RKO (cell line): ENCODE data around the gene SPRR1B.
A peak's percentile ranks its signal among the peaks of the same experiment; 100 is the strongest.
"Not testable (repeated sequence)": the region's sequence is repeated elsewhere in the genome, so short reads cannot be mapped to it uniquely, and the experiment has no call there.

Source experiments
- DNase-seq: peaks from one replicate; pipeline ENCODE4 v3.0.0-alpha.2; 2016; ENCODE audit warnings: low spot score

Gene SPRR1B, protein sequence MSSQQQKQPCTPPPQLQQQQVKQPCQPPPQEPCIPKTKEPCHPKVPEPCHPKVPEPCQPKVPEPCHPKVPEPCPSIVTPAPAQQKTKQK

GRCh38 chr1:153030895-153031294, at the start of gene SPRR1B:
Gene SPRR1B, plus strand, starts transcription at chr1:153031203. Its CDS starts 1,143 bp downstream, at chr1:153032346.
- DNase-seq, result no peak

DNA sequence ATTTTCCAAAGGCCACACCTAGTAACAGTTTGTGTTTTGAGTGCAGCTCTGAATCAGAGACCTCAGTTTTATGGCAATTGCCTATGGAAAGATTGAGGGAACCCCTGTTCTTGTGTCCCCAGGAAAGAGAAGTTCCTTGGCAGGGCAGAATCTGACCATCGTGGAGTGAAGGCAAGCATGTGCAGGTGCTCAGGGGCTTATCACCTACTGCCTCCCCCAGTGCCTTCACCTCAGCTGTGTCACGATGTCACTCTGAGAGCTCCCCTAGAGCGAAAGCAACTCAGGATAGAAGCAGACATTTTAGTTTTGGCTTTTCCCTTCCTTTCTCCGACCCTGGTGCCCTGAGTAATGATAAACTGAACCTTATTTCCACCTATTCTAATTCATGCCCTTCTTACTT, 48.9 kb upstream of the SPRR1B start:
- DNase-seq, result no peak

DNA sequence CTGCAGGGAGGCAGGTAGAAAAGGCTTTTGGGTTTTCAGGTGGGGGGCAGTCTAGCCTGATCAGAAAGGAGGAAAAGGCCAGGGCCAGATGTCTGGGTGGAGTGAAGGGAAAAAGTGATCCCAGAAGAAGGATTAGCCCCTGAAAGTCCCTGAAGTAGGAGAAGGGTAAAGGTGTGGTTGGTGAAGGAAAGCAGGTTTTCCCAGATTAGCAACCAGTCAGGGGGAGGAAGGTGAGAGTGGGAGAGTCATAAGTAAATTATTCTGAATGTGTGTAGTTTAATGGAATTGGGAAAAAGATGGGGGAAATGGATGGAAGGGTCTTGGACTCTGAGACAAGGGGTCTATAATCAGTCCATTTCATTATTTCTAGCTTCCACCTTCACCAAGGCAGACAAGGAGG, 47.8 kb upstream of the SPRR1B start:
- no peak for DNase-seq

GRCh38 chr1:152983743-152984142, 47.3 kb upstream of the SPRR1B start, which contains the start of gene SPRR1A:
Gene SPRR1A, plus strand, starts transcription at chr1:152984081. Its CDS starts 1,150 bp downstream, at chr1:152985231.
- DNase-seq, result no peak

DNA sequence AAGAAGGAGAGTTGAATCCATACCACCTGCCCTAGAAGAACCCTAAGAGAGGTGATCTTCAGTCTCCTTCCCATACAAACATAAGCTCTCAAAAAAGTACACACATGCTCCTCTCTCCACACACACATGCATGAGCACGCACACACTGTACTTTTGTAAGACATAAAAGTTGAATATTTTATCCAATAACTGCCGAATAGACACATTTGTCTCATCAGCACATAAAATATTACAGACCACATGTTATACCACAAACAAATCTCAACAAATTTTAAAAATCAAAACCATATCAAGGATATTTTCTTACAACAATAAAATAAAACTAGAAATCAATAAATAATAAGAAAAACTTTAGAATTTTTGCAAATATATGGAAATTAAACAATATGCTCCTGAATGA, 44.4 kb upstream of the SPRR1B start:
- DNase-seq, result no peak

- DNase-seq, result no peak
These were observed 37.8 kb upstream of the SPRR1B start for GRCh38 chr1:152993186-152993585.

- no peak for DNase-seq
These were observed 35.2 kb upstream of the SPRR1B start for GRCh38 chr1:152995842-152996241.

- no peak for DNase-seq
These were observed 34.2 kb upstream of the SPRR1B start for GRCh38 chr1:152996633-152997400.

- no peak for DNase-seq
These were observed 33.1 kb upstream of the SPRR1B start for GRCh38 chr1:152997901-152998300.

- no peak for DNase-seq
These were observed 32.5 kb upstream of the SPRR1B start for GRCh38 chr1:152998476-152998875.

DNA sequence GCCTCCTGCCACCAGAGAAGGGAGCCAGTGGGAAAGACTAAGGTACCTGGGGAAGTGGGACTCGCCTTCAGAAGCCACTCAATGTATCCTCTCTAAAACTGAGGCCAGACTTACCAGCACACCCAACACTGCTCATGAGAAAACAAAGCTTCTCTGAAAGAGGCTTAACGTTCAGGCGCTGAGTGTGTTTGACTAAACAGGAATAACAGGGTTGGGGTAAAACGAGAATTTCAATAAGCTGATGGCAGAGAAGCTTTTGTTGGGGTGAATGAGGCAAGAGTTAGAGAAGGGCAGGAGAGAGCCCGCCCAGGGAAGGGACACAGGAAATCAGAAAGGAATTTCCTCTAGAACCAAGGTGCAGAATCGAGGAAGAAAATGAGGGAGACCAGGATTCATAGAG, 31.2 kb upstream of the SPRR1B start:
- no peak for DNase-seq

GRCh38 chr1:153000294-153000693, 30.7 kb upstream of the SPRR1B start:
- no peak for DNase-seq

DNA sequence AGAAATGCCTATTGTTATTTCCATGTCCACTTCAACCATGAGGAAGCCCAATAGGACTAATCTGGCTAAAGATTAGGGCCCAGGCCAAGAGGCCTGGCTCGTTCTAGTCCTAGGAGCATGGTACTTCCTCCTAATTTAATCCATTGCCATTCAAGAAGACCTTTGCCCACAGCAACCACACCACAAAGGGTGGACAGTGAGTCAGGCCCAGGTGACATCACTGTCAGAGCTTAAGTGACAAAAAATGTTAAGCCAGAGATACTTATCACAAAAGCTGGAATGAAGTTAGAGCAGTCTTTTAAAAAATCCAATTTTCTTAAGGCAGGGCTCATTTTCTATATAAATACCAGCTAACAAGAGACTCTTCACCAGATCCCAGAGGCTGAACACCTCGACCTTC, 29.6 kb upstream of the SPRR1B start, which contains the start of gene SPRR3:
TSS of gene SPRR3 (plus strand) at position 368 of the 400 bp plus-strand sequence. CDS start 1,272 bp downstream, outside the sequence.
- DNase-seq, result no peak

DNA sequence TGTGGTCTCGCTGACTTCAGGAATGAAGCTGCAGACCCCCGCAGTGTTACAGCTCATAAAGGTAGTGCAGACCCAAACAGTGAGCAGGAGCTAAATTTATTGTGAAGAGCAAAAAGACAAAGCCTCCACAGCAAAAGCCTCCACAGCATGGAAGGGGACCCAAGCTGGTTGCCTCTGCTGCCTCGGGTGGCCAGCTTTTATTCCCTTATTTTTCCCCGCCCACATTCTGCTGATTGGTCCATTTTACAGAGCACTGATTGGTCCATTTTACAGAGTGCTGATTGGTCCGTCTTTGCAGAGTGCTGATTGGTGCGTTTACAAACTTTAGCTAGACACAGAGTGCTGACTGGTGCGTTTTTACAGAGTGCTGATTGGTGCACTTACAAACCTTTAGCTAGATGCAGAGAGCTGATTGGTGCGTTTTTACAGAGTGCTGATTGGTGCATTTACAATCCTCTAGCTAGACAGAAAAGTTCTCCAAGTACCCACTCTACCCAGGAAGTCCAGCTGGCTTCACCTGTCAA, 19.7 kb upstream of the SPRR1B start:
- not testable (repeated sequence) for DNase-seq

GRCh38 chr1:153021829-153022228, 9.2 kb upstream of the SPRR1B start:
- DNase-seq, result not testable (repeated sequence)

GRCh38 chr1:153022340-153022739, 8.7 kb upstream of the SPRR1B start:
- DNase-seq, result not testable (repeated sequence)

- DNase-seq, result no peak
These were observed 7.9 kb upstream of the SPRR1B start for GRCh38 chr1:153023109-153023508.

DNA sequence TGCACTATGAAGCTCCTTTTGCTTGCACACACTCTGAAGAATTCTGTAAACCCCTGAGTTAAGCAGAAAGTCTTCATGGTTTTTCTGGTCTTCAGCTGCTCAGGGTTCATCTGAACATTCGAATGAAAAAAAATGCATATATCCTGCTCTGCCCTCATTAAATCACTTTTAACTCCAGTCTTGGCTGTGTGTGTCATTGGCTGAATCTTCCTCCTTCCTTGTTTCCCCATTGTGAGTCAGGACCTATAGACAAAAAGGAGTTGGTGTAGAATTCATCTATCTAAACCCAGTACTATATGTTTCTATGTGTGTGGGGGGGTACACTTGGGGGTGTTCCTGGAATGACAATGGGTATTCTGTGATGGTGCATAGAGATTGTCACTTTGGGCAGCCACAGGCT, 6.6 kb upstream of the SPRR1B start:
- DNase-seq, result no peak

GRCh38 chr1:153025797-153026196, 5.2 kb upstream of the SPRR1B start:
- no peak for DNase-seq

DNA sequence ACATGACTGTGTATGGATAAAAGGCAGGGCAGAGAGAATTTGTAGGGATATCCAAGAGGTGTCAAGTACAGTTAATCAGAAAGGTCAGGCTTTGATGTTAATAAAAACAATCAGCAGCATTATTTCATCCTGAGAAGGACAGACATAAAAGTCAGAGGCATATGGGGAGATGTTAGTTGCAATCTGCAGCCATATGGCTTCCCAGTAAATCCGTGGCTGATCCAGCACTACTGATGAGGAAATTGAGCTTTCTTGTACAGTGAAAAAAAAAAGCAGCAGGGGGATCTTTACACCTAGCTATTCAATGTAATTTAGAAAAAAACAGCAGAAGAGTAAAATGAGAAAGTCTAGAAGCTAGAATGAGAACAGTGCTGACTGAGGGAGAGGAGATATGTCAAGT, 2.2 kb upstream of the SPRR1B start:
- no peak for DNase-seq

DNA sequence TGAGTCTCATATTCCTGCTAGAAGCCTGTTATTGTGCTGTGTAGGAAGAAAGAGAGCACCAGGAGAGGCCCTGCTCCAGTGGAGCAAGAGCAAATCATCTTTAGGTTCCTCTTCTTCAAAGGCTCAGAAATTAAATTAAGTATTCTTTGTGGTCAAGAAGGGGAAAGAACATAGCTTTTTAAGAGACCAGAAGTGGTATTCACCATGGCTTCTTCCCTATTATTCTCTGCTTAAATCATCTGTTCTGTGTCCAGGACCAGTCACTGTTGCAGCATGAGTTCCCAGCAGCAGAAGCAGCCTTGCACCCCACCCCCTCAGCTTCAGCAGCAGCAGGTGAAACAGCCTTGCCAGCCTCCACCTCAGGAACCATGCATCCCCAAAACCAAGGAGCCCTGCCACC, 1.1 kb downstream of the SPRR1B start:
- DNase-seq, result no peak

DNA sequence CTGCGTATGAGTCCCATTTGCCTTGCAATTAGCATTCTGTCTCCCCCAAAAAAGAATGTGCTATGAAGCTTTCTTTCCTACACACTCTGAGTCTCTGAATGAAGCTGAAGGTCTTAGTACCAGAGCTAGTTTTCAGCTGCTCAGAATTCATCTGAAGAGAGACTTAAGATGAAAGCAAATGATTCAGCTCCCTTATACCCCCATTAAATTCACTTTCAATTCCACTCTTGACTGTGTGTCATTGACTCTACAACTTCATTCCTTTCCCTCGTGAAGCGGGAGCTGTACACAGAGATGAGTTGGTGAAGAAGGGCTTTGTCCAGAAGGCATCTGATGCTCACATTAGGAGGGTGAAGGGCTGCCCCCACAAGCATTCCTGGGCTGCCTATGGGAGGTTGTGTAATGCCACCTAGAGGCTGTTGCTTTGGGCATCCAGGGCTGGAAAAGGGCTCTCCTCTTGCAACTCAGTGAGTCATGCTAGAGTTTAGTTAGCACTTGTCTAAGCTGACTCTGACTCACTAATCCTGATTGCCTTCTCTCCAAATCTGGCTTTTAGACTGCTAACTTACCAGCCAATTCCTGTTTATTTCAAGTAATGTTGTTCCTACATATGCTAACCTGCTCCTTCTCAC, 1.8 kb downstream of the SPRR1B start:
- DNase-seq, result peak; percentile 90

- no peak for DNase-seq
These were observed 4.2 kb downstream of the SPRR1B start for GRCh38 chr1:153035211-153035610.
